Activated CD8-positive, alpha-beta memory T cell treated with anti-CD3 and anti-CD28 coated beads, Interleukin-2, amount 50 U/mL, for 24 hours (primary cell): ENCODE results near the gene SCNM1.
"Not testable (repeated sequence)": the region's sequence is repeated elsewhere in the genome, so short reads cannot be mapped to it uniquely, and the experiment has no call there.

Experiments
- DNase-seq: peaks from one replicate; pipeline ENCODE4 v3.0.0-alpha.2; 2020; ENCODE audit errors: extremely low read depth

The SCNM1 gene

DNA sequence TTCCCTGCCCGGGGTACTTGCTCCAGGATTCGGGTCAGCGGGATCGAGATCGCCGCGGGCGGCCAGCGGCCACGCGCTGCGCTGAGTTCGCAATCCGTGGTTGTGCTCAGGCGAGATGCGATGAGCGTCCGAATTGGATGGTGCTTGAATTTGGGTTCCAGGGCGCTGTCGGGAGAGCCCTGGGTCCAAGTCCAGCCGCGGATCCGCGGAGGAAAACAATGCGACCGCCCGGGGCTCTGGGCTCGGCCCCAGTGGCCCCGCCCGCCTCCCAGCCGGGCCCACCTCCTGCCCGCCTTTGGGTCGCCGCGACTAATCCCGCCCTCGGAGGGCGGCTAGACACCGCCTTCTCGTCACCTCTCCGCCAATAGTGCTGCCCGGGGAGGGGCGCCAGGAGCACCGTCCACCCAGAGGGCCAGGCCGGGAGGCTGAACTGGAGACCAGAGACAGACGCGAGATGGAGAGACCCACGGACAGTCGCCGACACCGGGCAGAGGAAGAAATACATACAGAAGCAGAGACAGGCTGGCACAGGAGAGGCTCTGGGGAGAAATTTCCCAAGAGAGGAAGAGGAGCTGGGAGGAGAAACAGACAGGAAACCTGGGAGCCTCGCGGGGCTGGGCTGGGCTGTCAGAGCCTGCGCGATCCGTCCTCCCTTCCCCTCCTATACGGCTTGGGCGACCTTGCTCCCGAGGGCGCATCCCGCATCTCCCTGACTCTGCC, 19.4 kb upstream of the SCNM1 start, which contains the start of gene SEMA6C:
Gene SEMA6C (minus strand): TSS at position 220 of the 720 bp plus-strand sequence. CDS start 4,010 bp downstream, outside the sequence.
- DNase-seq, result peak; percentile 72

DNA sequence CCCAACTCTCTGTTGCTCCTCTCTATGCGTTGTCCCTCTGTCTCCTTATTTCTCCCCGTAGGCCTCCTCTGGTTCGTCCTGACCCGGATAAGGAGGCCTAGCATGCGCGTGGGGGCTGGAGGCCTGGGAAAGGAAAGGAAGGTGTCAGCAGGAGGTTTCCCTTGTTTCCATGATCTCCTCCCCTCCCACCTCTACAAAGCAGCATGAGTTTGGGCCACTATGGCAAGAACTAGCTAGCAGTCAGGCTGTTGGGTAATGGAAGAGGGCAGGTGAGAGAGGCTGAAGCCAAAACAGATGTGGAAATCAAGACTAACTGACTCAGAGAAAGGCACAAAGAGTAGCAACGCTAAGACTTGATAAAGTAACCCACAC, 18.8 kb upstream of the SCNM1 start:
- DNase-seq, result no peak

DNA sequence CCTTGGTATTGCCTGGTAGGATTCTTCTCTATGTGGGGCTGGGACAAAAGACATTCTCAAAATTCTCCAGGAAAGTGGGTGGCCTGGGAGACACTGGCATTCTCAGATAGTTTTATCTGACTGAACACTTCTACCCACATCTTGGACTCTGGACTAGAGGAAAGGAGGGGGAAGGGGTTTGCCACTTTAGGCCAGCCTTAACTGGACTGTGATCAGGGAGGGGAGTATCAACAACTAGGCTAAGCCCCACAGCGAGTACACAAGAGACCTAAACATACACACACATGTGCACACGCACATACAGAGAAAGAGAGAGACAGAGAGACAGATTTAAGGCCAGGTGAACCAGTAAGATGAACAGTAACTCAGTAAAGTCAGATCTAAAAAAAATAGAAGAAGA, 18.3 kb upstream of the SCNM1 start:
- no peak for DNase-seq

DNA sequence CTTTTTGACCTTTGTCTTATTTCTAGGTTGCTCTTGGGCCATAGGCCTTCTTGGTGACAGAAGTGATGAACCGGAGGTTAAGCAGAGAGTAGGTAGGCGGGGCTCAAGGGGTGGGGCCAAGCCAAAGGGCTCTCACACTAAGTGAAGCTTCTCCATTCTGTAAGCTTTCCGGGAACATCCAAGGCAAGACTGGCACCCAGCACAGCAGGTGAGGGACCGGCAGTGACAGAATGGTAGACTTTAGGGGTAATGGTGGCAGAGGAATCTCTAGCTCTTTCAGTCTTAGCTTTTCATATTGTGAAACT, 9.5 kb upstream of the SCNM1 start, which contains the start of gene TNFAIP8L2:
Gene TNFAIP8L2 (plus strand): TSS at position 135 of the 305 bp plus-strand sequence. CDS start 2,049 bp downstream, outside the sequence.
- DNase-seq, result peak; percentile 55

DNA sequence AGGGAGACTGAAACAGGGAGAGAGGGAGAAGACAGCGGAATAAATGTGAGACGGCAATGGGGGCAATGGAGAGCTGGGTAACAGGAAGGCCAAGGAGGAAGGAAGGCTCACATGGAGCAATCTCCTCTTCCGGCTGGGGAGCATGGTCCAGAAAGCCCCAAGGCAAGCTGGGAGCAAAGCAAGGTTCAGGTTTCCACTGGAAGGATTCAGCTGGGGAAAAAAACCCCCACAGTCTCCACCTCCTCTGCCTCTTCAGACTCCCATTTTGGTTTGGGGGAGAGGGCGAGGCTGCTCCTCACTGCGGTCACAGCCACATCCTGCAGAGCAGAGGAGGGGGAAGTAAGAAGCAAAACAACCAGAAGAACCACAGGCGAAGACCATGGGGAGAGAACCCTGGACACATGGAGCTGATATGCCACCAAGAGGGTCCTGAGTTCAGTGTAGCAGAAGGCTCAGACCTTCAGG, 8.8 kb upstream of the SCNM1 start:
- DNase-seq, result no peak

DNA sequence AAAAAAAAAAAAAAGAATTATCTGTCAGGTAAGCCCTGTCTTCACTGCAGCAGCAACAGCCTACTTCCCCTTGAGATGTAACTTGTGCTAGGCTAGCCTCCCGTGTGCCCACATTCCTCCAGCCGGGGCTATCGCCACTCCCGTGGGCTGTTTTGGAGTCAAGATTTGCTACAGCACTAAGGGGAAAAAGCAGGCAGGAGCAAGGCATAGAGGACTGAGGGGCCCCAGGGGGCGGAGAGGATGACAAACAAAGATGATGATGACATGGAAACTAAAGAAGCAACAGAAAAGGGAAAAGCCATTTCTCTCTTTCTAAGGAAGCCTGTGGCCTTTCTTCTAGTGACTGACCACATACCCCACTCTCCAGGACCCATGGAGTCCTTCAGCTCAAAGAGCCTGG, 7.6 kb upstream of the SCNM1 start:
- DNase-seq, result no peak

DNA sequence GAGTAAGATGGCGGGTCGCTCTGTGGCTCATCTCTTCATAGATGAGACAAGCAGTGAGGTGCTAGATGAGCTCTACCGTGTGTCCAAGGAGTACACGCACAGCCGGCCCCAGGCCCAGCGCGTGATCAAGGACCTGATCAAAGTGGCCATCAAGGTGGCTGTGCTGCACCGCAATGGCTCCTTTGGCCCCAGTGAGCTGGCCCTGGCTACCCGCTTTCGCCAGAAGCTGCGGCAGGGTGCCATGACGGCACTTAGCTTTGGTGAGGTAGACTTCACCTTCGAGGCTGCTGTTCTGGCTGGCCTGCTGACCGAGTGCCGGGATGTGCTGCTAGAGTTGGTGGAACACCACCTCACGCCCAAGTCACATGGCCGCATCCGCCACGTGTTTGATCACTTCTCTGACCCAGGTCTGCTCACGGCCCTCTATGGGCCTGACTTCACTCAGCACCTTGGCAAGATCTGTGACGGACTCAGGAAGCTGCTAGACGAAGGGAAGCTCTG, 7.1 kb upstream of the SCNM1 start:
- DNase-seq, result no peak

DNA sequence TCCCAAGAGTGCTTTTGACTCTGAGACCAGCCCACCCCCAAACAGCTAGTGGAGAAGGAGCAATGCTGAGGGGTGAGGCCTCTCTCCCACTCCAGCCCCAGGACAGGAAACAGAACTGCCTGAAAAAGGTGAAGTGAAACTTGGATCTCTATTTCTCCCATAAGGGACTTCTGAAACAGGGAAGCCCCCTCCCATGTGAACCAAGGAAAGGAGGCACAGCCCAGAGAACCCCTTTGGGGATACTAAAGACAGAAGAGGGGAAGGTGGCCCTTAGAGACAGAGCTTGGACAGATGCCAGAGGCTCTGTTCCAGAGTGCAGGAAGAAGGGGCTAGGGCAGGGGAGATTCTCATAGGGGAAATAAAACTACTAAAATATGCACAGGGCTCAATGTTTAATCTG, 6.6 kb upstream of the SCNM1 start:
- no peak for DNase-seq

DNA sequence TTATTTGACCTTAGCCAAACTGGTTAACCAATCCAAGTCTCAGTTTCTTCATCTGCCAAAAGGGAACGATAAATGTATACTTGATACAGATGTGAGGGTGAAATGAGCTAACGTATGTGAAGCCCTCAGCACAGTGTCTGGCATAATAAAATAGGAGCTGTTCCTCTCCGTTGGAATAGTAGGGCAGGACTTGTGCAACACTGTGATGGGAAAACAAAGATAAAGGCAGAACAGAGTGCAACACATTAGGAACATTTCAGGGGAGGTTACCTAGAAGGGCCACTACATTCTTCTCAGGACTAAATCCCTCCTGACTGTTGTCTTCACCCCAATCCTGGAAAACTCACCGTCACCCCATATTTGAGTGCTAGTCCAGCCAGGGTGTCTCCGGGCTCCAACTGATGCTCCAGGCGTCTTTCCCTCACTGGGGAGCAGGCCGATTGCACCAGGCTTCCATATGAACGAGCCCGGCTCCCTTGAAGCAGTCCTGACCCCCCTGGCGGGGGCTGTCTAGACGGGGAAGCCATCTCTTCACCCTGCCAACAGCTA, 1.1 kb upstream of the SCNM1 start:
- no peak for DNase-seq

DNA sequence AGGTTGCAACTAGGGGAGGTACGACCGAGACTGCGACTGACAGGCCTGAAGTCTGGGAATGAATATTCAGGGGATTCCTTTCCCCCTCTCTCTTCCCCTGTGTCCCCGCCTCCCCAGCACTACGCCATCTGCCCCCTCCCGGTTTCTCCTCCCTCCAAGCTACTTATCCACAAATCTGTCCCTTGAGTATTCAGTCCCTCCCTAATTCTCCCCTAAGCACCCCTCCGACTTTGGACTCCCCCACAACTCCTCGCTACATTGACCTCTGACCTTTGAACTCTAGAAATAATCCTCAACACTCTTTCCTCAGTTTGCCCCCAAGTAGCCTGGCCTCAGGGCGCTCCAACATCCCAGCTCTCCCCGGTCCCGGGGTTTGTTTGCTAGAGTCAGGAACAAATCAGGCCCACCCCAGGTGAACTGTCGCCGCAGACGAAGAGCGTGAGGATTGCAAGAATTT, 635 bp upstream of the SCNM1 start:
- DNase-seq, result no peak

DNA sequence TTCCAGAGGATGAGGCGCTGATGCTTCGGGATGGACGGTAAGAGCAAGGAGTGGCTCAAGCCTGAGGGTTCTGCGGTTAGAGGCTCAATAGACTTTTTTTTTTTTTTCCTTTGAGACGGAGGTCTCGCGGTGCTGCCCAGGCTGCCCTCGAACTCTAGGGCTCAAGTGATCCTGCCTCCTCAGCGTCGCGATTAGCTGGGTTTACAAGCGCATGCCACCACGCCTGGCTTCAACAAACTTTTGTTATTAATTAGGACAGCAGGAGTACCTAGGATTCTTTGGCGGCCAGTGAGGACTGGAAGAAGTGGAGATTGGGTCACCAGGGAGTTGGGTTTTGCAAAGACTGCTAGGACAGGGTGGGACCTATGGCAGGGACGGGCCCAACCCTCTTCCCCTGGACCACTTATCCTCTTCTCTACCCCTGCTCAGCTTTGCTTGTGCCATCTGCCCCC, 587 bp downstream of the SCNM1 start:
- DNase-seq, result no peak

DNA sequence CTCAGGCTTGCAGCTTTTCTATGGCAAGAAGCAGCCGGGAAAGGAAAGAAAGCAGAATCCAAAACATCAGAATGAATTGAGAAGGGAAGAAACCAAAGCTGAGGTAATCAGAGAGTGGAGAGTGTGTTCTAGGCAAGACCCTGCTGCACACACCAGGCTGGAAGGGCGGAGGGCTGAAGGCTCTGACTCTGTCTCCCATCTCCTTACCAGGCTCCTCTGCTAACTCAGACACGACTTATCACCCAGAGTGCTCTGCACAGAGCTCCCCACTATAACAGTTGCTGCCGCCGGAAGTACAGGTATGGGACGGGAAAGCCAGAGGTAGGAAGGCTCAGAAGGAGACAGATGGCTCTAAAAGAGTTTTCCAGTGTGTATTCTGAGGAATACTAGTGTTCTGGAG, 1.2 kb downstream of the SCNM1 start:
- no peak for DNase-seq

DNA sequence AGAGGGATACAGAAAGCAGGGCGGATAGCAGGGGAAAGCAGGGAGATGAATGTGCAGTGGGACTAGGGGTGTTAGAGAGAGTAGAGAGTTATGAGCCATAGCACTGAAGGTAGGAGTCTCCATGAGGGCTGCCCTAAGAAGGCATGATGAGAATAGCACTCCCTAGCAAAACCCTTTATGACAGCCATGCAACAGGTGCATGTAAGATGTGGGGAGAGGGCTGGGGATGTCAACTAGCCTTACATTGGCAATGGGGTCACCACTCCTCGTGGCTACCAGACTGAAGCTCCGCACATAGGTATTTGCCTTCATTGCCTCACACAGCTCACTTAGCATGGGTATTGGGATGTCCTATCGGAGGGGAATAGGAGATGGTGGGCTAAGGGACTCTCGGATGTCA, 5.2 kb downstream of the SCNM1 start:
- no peak for DNase-seq

DNA sequence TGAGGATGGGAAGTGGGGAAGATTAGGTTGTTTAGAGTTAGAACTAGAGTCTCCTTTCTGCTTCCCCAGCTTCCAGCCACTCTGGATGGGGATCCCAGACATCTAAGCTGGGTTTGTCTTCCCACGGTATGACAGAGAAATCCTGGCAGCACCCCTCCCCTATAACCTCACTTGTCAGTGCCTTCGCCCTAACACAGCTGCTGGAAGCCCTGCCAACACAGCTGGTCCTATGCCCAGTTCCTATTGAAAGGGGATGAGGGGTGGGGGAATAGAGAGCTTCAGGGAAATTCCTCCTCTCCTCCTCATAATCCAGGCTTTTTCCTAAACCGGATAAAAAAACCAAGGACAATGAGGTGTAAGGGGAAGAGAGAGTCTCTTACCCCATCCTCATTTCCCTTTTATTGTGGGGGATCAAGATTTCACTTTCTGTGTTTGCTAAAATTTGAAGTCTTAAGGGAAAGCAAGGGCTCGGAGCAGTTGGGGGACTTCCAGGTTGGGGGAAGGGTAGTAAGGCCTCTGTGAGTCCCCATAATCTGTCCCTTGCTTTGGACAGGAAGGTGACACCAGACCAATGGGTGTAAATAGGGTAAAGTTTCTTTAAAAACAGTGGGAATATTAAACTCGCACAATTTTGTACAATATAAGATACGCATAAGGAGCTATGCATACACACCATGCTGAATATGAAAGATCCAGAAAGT, 9.2 kb downstream of the SCNM1 start:
- no peak for DNase-seq

DNA sequence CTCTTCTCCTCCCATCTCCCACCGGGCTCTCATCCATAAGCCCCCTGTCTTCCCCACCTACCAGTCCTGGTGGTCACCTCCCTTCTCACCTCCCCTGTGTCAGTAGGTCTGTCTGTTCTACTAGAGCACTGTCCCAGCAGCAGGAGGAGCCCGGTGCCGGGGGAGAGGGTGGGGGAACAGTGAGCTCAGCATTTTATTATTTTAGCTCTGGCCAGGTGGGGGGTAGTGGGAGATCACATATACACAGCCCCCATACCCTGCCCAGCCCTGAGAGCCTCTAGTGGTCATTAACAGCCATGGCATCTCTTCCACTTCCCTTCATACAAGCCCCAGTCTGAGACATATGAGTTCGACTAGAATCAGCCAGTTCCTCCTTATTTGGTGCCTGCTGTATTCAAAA, 9.9 kb downstream of the SCNM1 start, which contains the start of gene TMOD4:
Gene TMOD4 (minus strand): TSS at position 119 of the 400 bp plus-strand sequence. CDS start 1,106 bp downstream, outside the sequence.
- DNase-seq, result no peak

DNA sequence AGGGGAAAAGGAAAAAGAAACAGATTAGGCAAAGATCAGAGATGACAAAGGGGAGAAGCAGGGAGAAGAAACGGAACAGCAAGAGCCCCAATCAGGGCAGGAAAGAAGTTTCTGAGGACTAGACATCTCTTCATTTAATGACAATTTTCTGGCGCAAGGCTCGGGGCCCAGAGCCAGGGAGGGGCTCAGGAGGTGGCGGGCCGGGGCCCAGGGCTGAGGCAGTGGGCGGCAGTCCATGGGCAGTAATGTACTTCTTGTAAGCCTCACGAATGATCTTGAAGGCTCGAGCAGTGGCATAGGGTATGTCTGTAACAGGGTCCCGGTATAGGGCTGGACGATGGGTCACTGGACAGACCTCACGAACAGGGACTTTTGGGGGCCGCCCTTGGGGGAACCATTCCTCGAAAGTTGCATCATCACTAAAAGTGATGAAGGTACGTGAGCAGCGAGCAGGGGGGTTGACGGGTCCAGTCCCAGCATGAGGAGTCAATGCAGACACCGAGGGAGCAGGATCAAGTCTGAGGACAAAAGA, 10.6 kb downstream of the SCNM1 start:
- DNase-seq, result no peak

DNA sequence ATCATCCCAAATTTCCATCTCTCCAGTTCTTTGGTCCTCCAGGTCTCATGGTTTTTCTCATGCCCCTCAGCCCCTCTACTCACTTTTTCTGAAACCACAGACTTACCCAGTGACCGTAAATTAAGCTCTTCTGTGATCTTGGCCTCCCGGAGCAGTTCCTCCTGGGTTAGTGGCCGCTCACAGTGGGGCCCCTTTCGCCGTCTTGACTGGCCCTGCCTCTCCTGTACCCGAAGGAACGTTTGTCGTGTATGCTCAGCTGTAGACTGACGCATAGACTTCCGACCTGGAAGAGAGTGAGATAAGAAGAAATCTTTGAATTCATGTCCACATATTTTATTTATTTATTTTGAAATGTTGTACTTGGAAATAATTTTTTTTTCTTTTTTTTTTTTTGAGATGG, 18.3 kb downstream of the SCNM1 start:
- DNase-seq, result no peak

DNA sequence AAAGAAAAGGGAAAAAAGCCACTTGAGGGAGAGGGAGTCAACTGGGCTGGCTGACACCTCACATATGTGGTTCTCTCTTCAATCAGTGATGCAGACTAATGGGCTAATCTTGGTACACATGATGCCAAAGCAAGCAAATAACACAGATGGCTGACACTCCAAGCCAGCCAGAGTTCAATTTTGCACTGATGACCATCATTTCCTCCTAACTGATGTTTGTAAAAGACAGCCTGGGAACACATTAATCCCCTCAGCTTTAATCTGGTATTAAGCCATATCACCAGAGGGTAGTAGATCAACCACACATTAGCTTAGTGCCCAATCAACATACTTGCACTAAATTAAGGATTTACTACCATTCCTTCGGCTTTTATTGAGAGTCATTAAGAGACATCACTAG, 21.3 kb downstream of the SCNM1 start:
- DNase-seq, result no peak

DNA sequence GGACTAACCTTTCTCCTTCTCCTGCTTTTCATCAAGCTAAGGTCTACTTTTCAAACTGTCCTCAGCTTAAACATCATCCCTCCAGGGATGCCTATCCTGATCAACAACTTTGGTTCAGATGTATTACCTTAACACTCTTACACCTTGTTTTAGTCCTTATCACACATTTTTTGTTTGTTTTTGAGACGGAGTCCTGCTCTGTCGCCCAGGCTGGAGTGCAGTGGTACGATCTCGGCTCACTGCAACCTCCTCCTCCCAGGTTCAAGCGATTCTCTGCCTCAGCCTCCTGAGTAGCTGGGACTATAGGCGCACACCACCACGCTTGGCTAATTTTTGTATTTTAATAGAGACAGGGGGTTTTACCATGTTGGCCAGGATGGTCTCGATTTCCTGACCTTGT, 22.7 kb downstream of the SCNM1 start:
- DNase-seq, result not testable (repeated sequence)

DNA sequence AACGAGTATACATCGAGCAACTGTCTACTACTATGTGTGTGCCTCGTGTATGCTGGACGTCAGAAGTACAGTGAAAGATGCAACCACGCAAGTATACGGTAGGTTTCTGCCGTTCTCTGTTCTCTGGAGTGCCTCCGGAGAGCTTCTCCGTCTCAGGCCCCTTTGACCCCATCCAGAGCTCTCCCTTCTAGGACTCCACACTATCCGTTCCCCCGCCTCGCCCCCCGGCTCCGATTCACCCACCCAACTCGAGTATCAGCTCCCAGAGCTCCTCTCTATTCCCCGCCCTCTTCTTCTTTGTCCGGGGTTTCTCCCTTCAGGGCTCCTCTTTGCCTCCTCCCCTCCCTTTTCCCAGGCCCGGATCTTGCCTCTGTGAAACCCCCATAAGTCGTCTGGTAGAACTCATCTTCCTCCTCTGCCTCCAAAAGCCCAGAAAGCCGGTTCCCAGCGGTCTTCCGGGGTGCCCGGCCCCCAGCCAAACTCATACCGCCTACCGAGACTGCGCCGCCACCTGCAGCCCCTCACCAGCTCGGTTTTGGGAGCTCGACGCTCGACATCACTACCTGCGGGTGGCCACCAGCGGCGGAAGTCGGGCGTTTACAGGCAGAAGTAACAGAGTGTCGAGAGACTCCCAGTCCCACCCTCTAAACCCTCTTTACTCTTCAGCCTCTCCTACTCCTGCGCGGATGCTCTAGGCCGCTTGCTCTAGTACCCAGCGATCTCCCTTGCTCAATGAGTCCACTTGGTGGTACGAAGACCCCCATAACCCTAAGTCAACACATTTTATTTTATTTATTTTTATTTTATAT, 23.9 kb downstream of the SCNM1 start, which contains the start of gene VPS72:
Gene VPS72 (minus strand): TSS at position 561 of the 809 bp plus-strand sequence. CDS start 76 bp downstream, at position 485.
- peak; percentile 72 for DNase-seq

DNA sequence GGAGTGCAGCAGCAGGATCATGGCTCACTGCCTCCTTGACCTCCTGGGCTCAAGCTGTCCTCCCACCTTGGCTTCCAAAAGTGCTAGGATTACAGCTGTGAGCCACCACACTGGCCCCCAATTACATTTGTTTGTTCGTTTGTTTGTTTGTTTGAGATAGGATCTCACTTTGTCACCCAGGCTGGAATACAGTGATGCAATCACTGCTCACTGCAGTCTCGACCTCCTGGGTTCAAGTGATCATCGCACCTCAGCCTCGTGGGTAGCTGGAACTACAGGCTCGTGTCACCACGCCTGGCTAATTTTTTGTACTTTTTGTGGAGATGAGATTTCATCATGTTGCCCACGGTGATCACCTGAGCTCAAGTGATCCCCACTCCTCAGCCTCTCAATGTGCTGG, 26.1 kb downstream of the SCNM1 start:
- no peak for DNase-seq
